Kidney (tissue), 14 donors: ENCODE results near the gene PDIA5. TPM values are rescaled to one million over a fixed set of nuclear protein-coding genes. Genes with fewer than 3 reads are reported as not detected.

Experiments
- DNase-seq, 5 donors: peaks; one replicate each; pipeline ENCODE4 v3.0.0-alpha.2; 2013 to 2020
- FAIRE-seq: peaks from 2 replicates; lab custom pipeline; 2012; peaks lifted over from hg19 to GRCh38; lab: Jason Lieb, UNC
- H3K27ac ChIP-seq, 2 donors: one replicate each; pipeline ENCODE4 v1.7.0; 2013; ENCODE audit warnings: low read depth in 2 of 2, low read length in 2 of 2, inconsistent platforms in 1 of 2
- H3K27me3 ChIP-seq: one replicate; pipeline ENCODE4 v1.7.1; 2013; ENCODE audit warnings: low read length, inconsistent platforms; ENCODE audit not compliant: control insufficient read depth, insufficient read depth
- H3K36me3 ChIP-seq, 3 donors: one replicate each; pipeline versions ENCODE4 v1.7.0 to v1.7.1; 2013; ENCODE audit warnings: low read length in 3 of 3, control low read depth in 1 of 3, inconsistent platforms in 1 of 3; ENCODE audit not compliant: insufficient read depth in 3 of 3, control insufficient read depth in 2 of 3
- H3K4me1 ChIP-seq, 3 donors: one replicate each; pipeline versions ENCODE4 v1.7.0 to v1.7.1; 2013; ENCODE audit warnings: low read length in 3 of 3, inconsistent platforms in 1 of 3, low read depth in 1 of 3; ENCODE audit not compliant: control insufficient read depth in 2 of 3, insufficient read depth in 2 of 3
- H3K4me3 ChIP-seq, 3 donors: one replicate each; pipeline versions ENCODE4 v1.7.0 to v1.8.1; 2013; ENCODE audit warnings: low read length in 3 of 3, control low read depth in 1 of 3, inconsistent platforms in 1 of 3
- H3K9ac ChIP-seq, 3 donors: one replicate each; pipeline versions ENCODE4 v1.7.0 to v1.7.1; 2013; ENCODE audit warnings: low read length in 3 of 3, control low read depth in 1 of 3, inconsistent platforms in 1 of 3
- H3K9me3 ChIP-seq, 3 donors: one replicate each; pipeline versions ENCODE4 v1.7.0 to v1.7.1; 2013; ENCODE audit warnings: low read length in 3 of 3, control low read depth in 1 of 3, inconsistent platforms in 1 of 3; ENCODE audit not compliant: control insufficient read depth in 2 of 3, insufficient read depth in 1 of 3
- intact Hi-C: fragments of 100-400 bp; cut with DNase I; formaldehyde crosslinking; loops from one replicate; pipeline ENCODE4 v1.11.1; 2022
- polyA plus RNA-seq: library from polyadenylated mRNA; stranded (reverse); fragments of 350-450 nt; fragmentation: Illumina TruSeq; extraction: RNeasy Lipid Tissue Mini Kit (QIAGEN cat#74804); gene quantifications from one replicate; pipeline ENCODE4 v1.2.3, GENCODE V29; 2014; ENCODE audit warnings: low read depth, low replicate concordance; ENCODE audit not compliant: insufficient read depth
- total RNA-seq: library from RNA; stranded (reverse); fragmentation: NEBNext Ultra II Directional; extraction: Animal tissue kit (Norgen Biotek cat#: 25700); gene quantifications from one replicate; pipeline ENCODE4 v1.2.1, GENCODE V29; 2021
- TF ChIP-seq, protein P1 (sequence below): IDR thresholded peaks from 3 replicates; pipeline ENCODE4 v1.5.1; 2012; ENCODE audit warnings: mild to moderate bottlenecking, moderate library complexity, borderline replicate concordance; ENCODE audit not compliant: insufficient read depth; ENCODE audit errors: extremely low read depth
- donor health status: control.
- donor health status: control.
- donor health status: control.
- donor health status: control.
- donor health status: control.
- donor health status: DM: yes; HTN: yes; CAD: no.
- donor health status: Normal renal cell carcinoma (clear cell type).

The PDIA5 gene
- total and polyA plus RNA-seq, 2 donors from 2014 or later, result 19.9 to 27.9 TPM

DNA sequence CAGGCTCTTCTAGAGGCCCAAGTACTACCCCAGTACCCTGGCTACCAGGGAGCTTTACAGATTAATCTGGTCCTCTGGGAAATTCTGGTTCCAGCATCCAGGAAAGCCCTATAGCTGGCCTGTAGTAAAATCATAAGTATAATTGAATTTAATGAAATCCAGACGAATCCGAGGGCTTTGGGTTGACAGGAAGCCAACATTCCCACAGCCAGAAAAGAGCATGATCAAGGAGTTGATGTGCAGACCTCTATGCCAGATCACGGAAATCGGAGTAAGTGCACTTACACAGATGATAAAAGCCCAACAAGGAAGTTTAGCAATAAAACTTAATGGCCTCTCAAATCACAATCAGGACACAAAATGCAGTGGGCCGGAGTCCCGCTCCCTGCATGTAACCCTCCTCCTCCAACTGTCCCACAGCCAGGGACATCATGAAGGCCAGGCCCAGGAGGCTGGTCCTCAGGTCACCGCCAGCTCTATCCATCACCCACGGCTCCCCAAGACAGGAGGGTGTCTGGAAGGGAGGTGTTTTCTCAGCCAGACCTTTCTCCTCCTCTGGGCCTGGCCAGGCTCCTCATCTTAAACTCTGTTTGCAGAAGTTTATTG lies 72.1 kb downstream of the PDIA5 start:
- H3K9me3 ChIP-seq, result no peaks in the 10 kb centered on the region
- H3K27me3 ChIP-seq, result no peaks in the 10 kb centered on the region
- H3K36me3 ChIP-seq, result peaks cover 0 to 5% (median 5%) of the 10 kb centered on the region in 3 donors
- intact Hi-C loops, result no loop called here
- H3K4me1 ChIP-seq, result peaks cover 0 to 4% (median 0%) of the 10 kb centered on the region in 3 donors
- DNase-seq, result peak in 4 of 5 donors; percentile 81 to 92 (median 87)
- no peak overlapping the region for H3K9ac ChIP-seq
- no peak overlapping the region for H3K4me3 ChIP-seq
- H3K27ac ChIP-seq, result no peak overlapping the region
- TF ChIP-seq, protein P1, sequence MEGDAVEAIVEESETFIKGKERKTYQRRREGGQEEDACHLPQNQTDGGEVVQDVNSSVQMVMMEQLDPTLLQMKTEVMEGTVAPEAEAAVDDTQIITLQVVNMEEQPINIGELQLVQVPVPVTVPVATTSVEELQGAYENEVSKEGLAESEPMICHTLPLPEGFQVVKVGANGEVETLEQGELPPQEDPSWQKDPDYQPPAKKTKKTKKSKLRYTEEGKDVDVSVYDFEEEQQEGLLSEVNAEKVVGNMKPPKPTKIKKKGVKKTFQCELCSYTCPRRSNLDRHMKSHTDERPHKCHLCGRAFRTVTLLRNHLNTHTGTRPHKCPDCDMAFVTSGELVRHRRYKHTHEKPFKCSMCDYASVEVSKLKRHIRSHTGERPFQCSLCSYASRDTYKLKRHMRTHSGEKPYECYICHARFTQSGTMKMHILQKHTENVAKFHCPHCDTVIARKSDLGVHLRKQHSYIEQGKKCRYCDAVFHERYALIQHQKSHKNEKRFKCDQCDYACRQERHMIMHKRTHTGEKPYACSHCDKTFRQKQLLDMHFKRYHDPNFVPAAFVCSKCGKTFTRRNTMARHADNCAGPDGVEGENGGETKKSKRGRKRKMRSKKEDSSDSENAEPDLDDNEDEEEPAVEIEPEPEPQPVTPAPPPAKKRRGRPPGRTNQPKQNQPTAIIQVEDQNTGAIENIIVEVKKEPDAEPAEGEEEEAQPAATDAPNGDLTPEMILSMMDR, result no peak
- FAIRE-seq, result no peak

DNA sequence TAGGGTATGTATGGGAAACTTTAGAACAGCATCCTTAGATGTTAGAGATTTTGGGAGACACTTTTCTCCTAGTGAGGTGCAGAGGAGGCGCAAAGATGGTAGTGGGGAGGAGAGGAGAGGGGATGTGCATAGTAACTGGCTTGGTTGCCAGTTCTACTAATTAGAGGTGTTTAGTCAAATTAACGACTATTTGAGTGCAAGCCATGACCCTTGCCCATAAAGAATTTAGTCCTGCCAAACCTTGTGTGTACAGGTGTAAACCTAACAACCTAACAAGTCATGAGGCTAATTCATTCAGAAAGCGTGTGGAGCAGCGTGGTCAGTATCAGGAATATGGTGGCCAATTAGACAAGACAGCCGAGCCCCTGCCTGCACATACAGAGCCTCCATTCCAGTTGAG lies 72.7 kb downstream of the PDIA5 start:
- DNase-seq (peak in 2 of 5 donors; percentile 52 to 64), FAIRE-seq (no peak)
- no peak overlapping the region for H3K9ac ChIP-seq
- H3K27ac ChIP-seq, result no peak overlapping the region
- no peak overlapping the region for H3K4me3 ChIP-seq
- intact Hi-C loops, result no loop called here
- H3K36me3 ChIP-seq, result peaks cover 0 to 5% (median 5%) of the 10 kb centered on the region in 3 donors
- peaks cover 0 to 4% (median 0%) of the 10 kb centered on the region in 3 donors for H3K4me1 ChIP-seq
- TF ChIP-seq, protein P1, result no peak
- no peaks in the 10 kb centered on the region for H3K9me3 ChIP-seq
- no peaks in the 10 kb centered on the region for H3K27me3 ChIP-seq

DNA sequence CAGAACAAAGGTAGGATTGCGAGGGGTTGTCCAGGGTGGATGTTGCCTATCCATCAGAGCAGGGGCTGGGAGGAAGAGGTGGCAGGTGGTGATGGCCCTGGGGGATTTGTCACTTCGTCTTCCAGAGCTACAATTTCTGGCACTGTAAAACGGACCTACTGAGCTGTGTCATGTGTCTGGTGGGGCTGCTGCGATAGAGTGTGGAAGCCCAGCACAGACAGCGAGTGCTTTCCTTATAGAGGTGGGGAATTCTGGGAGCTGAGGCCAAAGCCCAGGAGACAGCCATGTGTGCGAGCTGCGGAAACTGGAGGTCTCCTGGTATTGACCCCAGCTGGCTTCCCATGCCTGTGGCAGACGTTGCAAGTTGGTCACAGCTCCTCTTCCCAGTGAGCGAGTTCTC lies 73.7 kb downstream of the PDIA5 start:
- no peak overlapping the region for H3K27ac ChIP-seq
- peaks cover 0 to 4% (median 0%) of the 10 kb centered on the region in 3 donors for H3K4me1 ChIP-seq
- H3K4me3 ChIP-seq, result no peak overlapping the region
- intact Hi-C loops, result no loop called here
- TF ChIP-seq, protein P1, result no peak
- FAIRE-seq (no peak), DNase-seq (no peak)
- H3K9ac ChIP-seq, result no peak overlapping the region
- H3K36me3 ChIP-seq, result peaks cover 0 to 13% (median 6%) of the 10 kb centered on the region in 3 donors
- no peaks in the 10 kb centered on the region for H3K9me3 ChIP-seq
- H3K27me3 ChIP-seq, result no peaks in the 10 kb centered on the region

DNA sequence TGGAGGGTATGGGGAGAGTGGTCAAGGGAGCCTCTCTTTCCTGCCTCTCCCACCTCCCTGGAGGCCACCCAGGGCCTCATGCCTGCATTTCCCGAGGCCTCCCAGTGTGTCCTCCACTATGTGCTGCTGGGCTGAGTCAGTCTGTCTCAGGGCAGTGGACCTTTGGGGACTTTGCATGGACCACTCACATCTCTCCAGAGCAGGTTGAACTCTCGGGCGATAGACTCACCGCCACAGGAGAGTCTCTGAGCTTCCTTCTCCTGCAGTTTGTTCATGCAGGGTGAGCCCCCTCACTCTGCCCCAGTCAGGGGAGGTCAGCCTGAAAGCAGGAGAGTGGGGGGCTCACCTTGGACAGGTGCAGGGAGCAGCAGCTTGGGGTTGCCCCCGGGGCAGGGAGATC lies 74.5 kb downstream of the PDIA5 start:
- H3K4me3 ChIP-seq, result no peak overlapping the region
- no peak for DNase-seq
- H3K9ac ChIP-seq, result no peak overlapping the region
- no peaks in the 10 kb centered on the region for H3K9me3 ChIP-seq
- TF ChIP-seq, protein P1, result no peak
- H3K27me3 ChIP-seq, result no peaks in the 10 kb centered on the region
- intact Hi-C loops, result no loop called here
- H3K36me3 ChIP-seq, result peaks cover 0 to 21% (median 8%) of the 10 kb centered on the region in 3 donors
- H3K4me1 ChIP-seq, result peaks cover 0 to 4% (median 0%) of the 10 kb centered on the region in 3 donors
- H3K27ac ChIP-seq, result no peak overlapping the region
- FAIRE-seq, result no peak
